Endothelial cell of umbilical vein (primary cell): Measurements from ENCODE around the gene SETD2.

Experiments
- POLR2AphosphoS5 ChIP-seq: IDR thresholded peaks from 2 replicates; pipeline ENCODE4 v1.6.1; 2012; ENCODE audit warnings: low read depth, mild to moderate bottlenecking, control low read depth, low read length, moderate library complexity; ENCODE audit not compliant: insufficient read depth
- TF ChIP-seq, protein P1 (sequence below), 2 donors: IDR thresholded peaks; 1 replicate in 1 of 2; 2 replicates in 1 of 2; pipeline ENCODE4 v1.5.1; 2011; ENCODE audit warnings: low read length in 2 of 2, mild to moderate bottlenecking in 2 of 2, moderate library complexity in 2 of 2, control low read depth in 1 of 2, inconsistent platforms in 1 of 2, low read depth in 1 of 2; ENCODE audit not compliant: insufficient read depth in 1 of 2; ENCODE audit errors: extremely low read depth in 1 of 2

DNA sequence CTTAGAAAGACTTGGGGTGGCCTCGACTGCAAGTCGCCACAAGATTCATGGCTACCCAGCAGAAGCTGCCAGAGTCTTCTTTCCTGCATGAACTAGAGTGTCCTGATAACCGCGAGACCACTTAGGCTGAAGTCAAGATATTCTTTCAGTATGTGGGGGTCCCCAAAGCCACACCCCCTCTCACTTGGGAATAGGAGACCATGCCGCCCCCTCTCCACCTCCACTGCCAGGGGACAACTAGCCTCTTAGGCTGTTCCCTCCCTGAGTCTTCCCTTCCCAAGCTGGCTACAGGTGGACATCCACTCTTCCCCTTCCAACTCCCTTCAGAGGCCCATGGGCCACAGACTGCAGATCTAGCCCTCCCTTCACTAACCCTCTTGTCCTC, 186.1 kb downstream of the SETD2 start:
- TF ChIP-seq, protein P1, sequence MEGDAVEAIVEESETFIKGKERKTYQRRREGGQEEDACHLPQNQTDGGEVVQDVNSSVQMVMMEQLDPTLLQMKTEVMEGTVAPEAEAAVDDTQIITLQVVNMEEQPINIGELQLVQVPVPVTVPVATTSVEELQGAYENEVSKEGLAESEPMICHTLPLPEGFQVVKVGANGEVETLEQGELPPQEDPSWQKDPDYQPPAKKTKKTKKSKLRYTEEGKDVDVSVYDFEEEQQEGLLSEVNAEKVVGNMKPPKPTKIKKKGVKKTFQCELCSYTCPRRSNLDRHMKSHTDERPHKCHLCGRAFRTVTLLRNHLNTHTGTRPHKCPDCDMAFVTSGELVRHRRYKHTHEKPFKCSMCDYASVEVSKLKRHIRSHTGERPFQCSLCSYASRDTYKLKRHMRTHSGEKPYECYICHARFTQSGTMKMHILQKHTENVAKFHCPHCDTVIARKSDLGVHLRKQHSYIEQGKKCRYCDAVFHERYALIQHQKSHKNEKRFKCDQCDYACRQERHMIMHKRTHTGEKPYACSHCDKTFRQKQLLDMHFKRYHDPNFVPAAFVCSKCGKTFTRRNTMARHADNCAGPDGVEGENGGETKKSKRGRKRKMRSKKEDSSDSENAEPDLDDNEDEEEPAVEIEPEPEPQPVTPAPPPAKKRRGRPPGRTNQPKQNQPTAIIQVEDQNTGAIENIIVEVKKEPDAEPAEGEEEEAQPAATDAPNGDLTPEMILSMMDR (IDR thresholded peaks at IDR 0.05; ENCODE audit: extremely low read depth in 1 of 2, insufficient read depth in 1 of 2, low read depth in 1 of 2, low read length in 2 of 2) = no peak
- TF ChIP-seq POLR2AphosphoS5 = no peak
